Amniotic epithelial cell (primary cell): ENCODE data around the gene PGA4.
"Not testable (repeated sequence)": the region's sequence is repeated elsewhere in the genome, so short reads cannot be mapped to it uniquely, and the experiment has no call there.

Experiments
- DNase-seq: peaks from one replicate; pipeline ENCODE4 v3.0.0-alpha.2; 2010; ENCODE audit warnings: low read depth

PGA4 gene

GRCh38 chr11:61204502-61205059 lies 17.6 kb upstream of the PGA4 start:
- DNase-seq, result not testable (repeated sequence)

GRCh38 chr11:61207636-61208310 lies 14.4 kb upstream of the PGA4 start:
- DNase-seq, result not testable (repeated sequence)

- DNase-seq, result not testable (repeated sequence)
These were observed 11.5 kb upstream of the PGA4 start for GRCh38 chr11:61210629-61211028.

GRCh38 chr11:61211327-61211952 lies 10.7 kb upstream of the PGA4 start:
- not testable (repeated sequence) for DNase-seq

GRCh38 chr11:61212202-61212601 lies 9.9 kb upstream of the PGA4 start:
- not testable (repeated sequence) for DNase-seq

GRCh38 chr11:61213711-61214324 lies 8.3 kb upstream of the PGA4 start:
- DNase-seq, result not testable (repeated sequence)

- not testable (repeated sequence) for DNase-seq
These were observed 3.8 kb upstream of the PGA4 start for GRCh38 chr11:61218306-61218705.

GRCh38 chr11:61219016-61219415 lies 3.1 kb upstream of the PGA4 start:
- not testable (repeated sequence) for DNase-seq

- not testable (repeated sequence) for DNase-seq
These were observed 545 bp downstream of the PGA4 start for GRCh38 chr11:61222692-61223091.

GRCh38 chr11:61226457-61227137 lies 4.5 kb downstream of the PGA4 start:
- not testable (repeated sequence) for DNase-seq

GRCh38 chr11:61229458-61229857 lies 7.3 kb downstream of the PGA4 start:
- DNase-seq, result not testable (repeated sequence)

- not testable (repeated sequence) for DNase-seq
These were observed 8.9 kb downstream of the PGA4 start for GRCh38 chr11:61231033-61231432.

- DNase-seq, result not testable (repeated sequence)
These were observed 9.4 kb downstream of the PGA4 start for GRCh38 chr11:61231585-61231984.

- DNase-seq, result not testable (repeated sequence)
These were observed 10.5 kb downstream of the PGA4 start for GRCh38 chr11:61232548-61233145.

- DNase-seq, result not testable (repeated sequence)
These were observed 15.0 kb downstream of the PGA4 start for GRCh38 chr11:61237130-61237529.

GRCh38 chr11:61240288-61240687 lies 18.1 kb downstream of the PGA4 start:
- DNase-seq, result not testable (repeated sequence)

- DNase-seq, result not testable (repeated sequence)
These were observed 18.7 kb downstream of the PGA4 start, which contains the start of gene PGA5 for GRCh38 chr11:61240875-61241274. Gene PGA5, plus strand, starts transcription at chr11:61241175. Its CDS starts 52 bp downstream, at chr11:61241227.

GRCh38 chr11:61241526-61241925 lies 19.4 kb downstream of the PGA4 start:
- not testable (repeated sequence) for DNase-seq

- not testable (repeated sequence) for DNase-seq
These were observed 23.3 kb downstream of the PGA4 start for GRCh38 chr11:61245284-61245964.

GRCh38 chr11:61248071-61248470 lies 25.9 kb downstream of the PGA4 start:
- DNase-seq, result not testable (repeated sequence)

GRCh38 chr11:61249201-61249600 lies 27.1 kb downstream of the PGA4 start:
- not testable (repeated sequence) for DNase-seq
